ENCODE data around the gene HPS6. TPM values are rescaled to one million over a fixed set of nuclear protein-coding genes. Genes with fewer than 3 reads are reported as not detected.

Gene HPS6
- total and polyA plus RNA-seq, 9 of the 15 experiments (the other 6 are each of a cell fraction or from before 2014, with no cell fraction given): 0.45 to 14.0 (median 4.5) TPM

- no peak for TF ChIP-seq GTF3C2 (IDR thresholded peaks at IDR 0.05; ENCODE audit: borderline replicate concordance, extremely low read depth, insufficient read length)
- peak; percentile 33; the same call in 1 of the 2 replicates for TF ChIP-seq FOXP1 (CRISPR knock-in tag; IDR thresholded peaks at IDR 0.05)
- peak; percentile 98 for TF ChIP-seq ZBTB7A (IDR thresholded peaks at IDR 0.05; ENCODE audit: borderline replicate concordance, control insufficient read depth, low read depth, low read length)
- peak; percentile 55 for TF ChIP-seq MEIS2 (IDR thresholded peaks at IDR 0.05; ENCODE audit: partially characterized antibody)
- TF ChIP-seq ZNF57 (CRISPR knock-in tag; IDR thresholded peaks at IDR 0.05): no peak
- TF ChIP-seq GATAD2A (IDR thresholded peaks at IDR 0.05): peak; percentile 83; the same call in 1 of the 2 replicates
- TF ChIP-seq ZFP30 (CRISPR knock-in tag; IDR thresholded peaks at IDR 0.05; ENCODE audit: borderline replicate concordance): no peak
- peak; percentile 71; the same call in 1 of the 2 replicates for TF ChIP-seq POLR2AphosphoS2 (IDR thresholded peaks at IDR 0.05; ENCODE audit: low read length)
- TF ChIP-seq ADNP (tag; IDR thresholded peaks at IDR 0.05): peak; percentile 97
- TF ChIP-seq FOXM1 (IDR thresholded peaks at IDR 0.05; ENCODE audit: low read depth): 0 out of 2 replicates have a peak, but pooled peaks have one; percentile 58
- no peak for TF ChIP-seq FOXM1 (CRISPR knock-in tag; IDR thresholded peaks at IDR 0.05; ENCODE audit: low read depth)
- TF ChIP-seq CHAMP1 (IDR thresholded peaks at IDR 0.05): 0 out of 2 replicates have a peak, but pooled peaks have one; percentile 48
- peak; percentile 58 for TF ChIP-seq DACH1 (IDR thresholded peaks at IDR 0.05; ENCODE audit: partially characterized antibody)
- peak; percentile 96 for TF ChIP-seq BCOR (IDR thresholded peaks at IDR 0.05)
- TF ChIP-seq PBX2 (CRISPR knock-in tag; IDR thresholded peaks at IDR 0.05; ENCODE audit: low read depth): no peak
- 0 out of 2 replicates have a peak, but pooled peaks have one; percentile 20 for TF ChIP-seq PBX2 (tag; conservative IDR thresholded peaks at IDR 0.05; ENCODE audit: low read depth)
- peak; percentile 72 for TF ChIP-seq TBP (optimal IDR thresholded peaks at IDR 0.05; ENCODE audit: low read depth, low read length)
- no peak for TF ChIP-seq ZNF695 (CRISPR knock-in tag; IDR thresholded peaks at IDR 0.05)
- TF ChIP-seq ZNF140 (CRISPR knock-in tag; IDR thresholded peaks at IDR 0.05): no peak
These were observed 47.2 kb downstream of the HPS6 start (continued) for GRCh38 chr10:102112210-102112817.

Data from K562 (cell line).